Activated T-cell treated with anti-CD3 and anti-CD28 coated beads, Interleukin-2, amount 50 U/mL, for 1 hour (primary cell): ENCODE measurements around the gene SIDT2.
"Not testable (repeated sequence)": the region's sequence is repeated elsewhere in the genome, so short reads cannot be mapped to it uniquely, and the experiment has no call there.

Experiments used
- DNase-seq: peaks from one replicate; pipeline ENCODE4 v3.0.0-alpha.2; 2020

Gene SIDT2

DNA sequence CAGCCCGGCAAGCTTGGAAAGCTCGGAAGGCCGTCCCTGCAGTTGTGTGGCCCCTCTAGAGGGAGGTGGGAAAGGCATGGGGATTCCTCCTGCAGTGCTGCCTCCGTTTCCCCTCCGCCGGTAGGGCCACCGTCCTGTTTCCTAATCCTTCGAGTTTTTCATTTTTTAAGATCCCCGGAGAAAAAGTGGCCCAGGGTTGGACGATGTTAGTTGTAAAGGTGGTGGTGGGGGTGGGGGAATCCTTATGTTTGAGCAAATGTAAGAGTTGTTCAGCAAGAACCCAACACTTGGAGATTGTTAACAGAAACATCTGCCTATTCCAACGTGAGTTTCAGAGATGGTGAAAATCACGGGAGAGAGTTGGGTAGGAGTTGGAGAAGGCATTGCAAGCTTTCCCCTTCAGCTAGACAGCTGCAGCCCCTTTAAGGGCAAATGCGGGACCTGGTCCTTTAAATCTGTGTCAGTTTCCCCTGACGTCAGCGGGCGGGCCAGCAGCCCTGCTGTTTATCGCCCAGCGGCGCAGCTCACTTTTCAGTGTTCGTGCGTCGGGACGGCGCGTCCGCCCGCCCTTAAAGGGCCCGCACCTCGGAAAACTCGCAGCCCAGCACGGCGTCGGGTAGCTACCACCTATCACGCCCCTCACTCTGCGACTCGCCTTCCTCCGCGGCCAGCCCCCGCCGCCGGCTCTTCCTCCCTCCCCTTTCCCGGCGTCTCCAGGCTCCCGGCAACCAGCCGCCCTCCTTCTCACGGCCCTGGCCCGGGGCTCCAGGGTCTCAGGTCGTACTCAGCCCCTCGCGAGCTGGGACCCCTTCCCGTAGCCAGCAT lies at the start of gene SIDT2:
Gene SIDT2, plus strand, starts transcription at position 534 of the 825 bp plus-strand sequence. CDS start 521 bp downstream, outside the sequence.
- DNase-seq, result peak; percentile 87

DNA sequence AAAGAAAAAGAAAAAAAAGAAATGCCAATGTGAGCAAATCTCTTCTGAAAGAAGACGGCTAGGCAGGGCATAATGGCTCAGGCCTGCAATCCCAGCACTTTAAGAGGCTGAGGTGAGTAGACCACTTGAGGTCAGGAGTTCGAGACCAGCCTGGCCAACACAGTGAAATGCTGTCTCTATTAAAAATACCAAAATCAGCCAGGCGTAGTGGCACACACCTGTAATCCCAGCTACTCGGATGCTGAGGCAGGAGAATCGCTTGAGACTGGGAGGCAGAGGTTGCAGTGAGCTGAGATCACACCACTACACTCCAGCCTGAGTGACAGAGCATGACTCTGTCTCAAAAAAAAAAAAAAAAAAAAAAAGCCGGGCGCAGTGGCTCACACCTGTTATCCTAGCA lies 48.1 kb upstream of the SIDT2 start:
- DNase-seq, result not testable (repeated sequence)

DNA sequence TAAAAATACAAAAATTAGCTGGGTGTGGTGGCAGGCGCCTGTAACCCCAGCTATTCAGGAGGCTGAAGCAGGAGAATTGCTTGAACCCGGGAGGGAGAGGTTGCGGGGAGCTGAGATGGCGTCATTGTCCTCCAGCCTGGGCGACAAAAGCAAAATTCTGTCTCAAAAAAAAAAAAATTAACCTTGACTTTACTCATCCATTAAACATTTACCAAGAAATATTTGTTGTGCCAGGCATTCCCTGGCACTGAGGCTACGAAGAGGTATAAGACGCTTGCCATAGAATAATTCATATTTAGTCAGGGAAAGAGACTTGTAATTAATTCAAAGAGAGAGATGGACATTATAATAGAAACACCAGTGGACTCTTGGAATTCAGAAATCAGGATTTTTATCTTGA lies 47.7 kb upstream of the SIDT2 start:
- DNase-seq, result no peak

GRCh38 chr11:117134431-117134830 lies 44.1 kb upstream of the SIDT2 start:
- no peak for DNase-seq

GRCh38 chr11:117134979-117135378 lies 43.6 kb upstream of the SIDT2 start:
- DNase-seq, result not testable (repeated sequence)

GRCh38 chr11:117137223-117138086 lies 41.1 kb upstream of the SIDT2 start:
- not testable (repeated sequence) for DNase-seq

DNA sequence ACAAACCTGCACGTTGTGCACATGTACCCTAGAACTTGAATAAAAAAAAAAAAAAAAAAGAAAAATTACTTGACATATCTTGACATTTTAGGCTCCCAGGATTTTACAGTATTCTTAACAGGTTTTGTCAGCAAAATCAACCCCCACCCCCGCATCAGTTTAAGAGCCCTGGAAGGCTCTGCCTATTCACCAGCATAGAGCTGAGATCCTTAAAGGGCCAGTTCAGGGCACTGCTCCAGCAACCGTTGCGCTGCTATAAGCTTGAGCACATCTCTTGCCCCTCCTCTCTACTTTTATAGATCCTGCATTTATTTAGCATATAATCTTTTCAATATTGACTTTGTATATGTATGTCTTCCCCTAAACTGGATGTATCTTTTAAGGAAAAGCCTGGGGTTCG lies 35.2 kb upstream of the SIDT2 start:
- peak; percentile 22 for DNase-seq

- peak; percentile 93 for DNase-seq
Observed at GRCh38 chr11:117143871-117144476, 34.6 kb upstream of the SIDT2 start, which contains the start of gene PAFAH1B2. PAFAH1B2 (plus strand) TSS chr11:117144287; CDS start chr11:117152448, 8,161 bp downstream.

DNA sequence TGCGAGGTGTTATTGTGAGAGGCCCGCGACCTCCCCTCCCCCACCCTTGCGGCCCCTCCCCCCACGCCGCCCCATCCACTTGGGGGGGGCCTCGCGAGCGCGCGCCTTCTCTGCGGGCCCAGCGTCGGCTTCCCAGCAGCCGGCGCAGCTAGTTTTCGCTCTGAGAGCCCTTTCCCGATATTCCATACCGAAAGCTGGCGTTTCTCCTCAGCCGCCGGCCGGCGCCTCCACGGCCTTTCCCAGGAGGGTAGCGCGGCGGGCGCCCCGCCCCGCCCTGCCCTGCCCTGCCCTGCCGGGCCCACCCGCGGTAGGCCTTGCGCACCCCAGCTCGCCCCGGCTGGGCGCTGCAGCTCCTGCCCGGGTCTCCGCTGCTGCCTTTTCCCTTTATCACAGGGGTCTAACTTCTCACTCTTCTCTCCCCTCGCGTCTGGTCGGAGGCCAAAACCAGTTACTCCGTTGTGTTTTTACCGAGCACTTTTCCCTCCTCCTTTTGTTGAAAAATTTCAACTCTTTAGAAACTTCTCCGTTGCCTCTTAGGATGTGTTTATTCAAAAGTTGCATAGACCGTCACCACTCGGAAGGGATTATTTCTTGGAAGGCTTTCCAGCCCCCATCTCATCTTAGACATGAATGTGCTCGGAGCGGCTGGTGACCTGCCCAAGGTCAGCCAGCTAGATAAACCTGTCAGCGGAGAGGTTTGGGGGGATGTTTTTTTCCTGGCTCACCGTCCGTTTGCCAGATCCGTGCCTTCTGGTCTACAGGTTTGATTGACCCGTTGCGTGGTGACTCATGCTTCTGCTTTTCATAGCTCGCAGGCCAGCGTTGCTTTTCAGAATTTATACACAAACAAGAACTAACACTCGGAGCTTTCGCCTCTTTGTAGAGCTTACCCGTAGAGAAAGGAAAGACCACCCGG lies 33.8 kb upstream of the SIDT2 start:
- peak; percentile 31 for DNase-seq

DNA sequence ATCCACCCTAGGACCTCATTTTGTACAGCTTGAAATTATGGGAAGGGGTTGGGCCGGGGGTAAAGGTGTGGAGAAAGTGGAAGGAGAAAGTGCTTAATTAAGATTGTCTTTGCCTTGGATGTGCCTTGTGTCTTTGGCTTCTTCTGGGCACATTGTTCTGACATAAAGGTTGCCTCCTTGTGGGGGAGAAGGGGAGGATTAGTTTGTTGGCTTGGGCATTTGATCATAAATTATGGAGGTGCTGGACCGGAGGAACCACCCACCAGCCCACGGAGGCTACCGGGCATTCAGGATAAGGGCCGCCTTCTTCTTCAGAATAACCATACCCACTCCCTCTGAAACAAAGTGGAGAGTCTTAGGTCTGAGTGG lies 33.2 kb upstream of the SIDT2 start:
- DNase-seq, result no peak

- DNase-seq, result no peak
Observed at GRCh38 chr11:117146521-117146920, 32.0 kb upstream of the SIDT2 start.

DNA sequence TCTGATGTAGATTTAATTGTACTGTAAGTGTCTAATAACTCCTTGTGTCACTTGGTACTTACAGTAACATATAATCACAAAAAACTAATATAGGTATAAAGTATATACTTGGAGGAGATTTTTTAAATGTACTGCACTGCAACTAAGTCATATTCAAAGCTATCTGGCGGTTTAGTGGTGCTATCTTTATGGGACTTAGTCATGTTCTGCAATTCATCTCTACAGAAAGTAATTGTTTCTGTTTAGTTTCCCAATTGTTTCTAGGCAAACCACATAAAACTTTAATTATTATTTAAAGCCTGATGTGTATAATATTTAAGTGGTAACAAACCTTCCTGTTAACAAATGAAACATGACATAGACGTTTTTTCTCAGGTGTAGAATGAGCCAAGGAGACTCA lies 26.5 kb upstream of the SIDT2 start:
- DNase-seq, result no peak

DNA sequence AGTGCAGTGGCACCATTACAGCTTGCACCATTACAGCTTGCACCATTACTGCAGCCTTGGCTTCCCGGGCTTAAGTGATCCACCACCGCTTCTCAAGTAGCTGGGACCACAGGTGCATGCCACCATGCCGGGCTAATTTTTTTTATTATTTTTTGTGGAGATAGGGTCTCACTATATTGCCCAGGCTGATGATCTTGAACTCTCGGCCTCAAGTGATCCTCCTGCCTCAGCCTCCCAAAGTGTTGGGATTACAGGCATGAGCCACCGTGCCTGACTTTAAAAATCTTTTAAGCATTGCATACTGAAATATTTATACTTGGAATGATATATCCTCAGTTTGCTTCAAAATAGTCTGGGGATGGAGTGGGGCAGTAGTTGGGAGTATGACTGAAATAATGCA lies 24.1 kb upstream of the SIDT2 start:
- no peak for DNase-seq

- no peak for DNase-seq
Observed at GRCh38 chr11:117157507-117157906, 21.0 kb upstream of the SIDT2 start.

DNA sequence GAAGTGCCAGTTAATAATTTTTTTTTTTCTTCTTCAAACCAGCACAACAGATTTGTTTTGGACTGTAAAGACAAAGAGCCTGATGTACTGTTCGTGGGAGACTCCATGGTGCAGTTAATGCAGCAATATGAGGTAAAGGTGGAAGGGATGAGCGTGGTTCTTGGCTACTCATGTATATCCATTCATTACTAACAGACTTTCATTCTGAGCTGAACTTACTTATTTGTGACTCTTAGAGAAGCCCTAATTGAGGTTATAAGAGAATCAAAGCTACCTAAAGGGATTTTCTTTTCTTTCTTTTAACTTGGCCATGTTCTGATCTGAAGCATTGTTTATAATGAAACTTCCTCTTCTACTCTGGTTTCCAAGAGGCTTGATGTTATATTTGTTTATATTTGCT lies 18.7 kb upstream of the SIDT2 start:
- DNase-seq, result no peak

DNA sequence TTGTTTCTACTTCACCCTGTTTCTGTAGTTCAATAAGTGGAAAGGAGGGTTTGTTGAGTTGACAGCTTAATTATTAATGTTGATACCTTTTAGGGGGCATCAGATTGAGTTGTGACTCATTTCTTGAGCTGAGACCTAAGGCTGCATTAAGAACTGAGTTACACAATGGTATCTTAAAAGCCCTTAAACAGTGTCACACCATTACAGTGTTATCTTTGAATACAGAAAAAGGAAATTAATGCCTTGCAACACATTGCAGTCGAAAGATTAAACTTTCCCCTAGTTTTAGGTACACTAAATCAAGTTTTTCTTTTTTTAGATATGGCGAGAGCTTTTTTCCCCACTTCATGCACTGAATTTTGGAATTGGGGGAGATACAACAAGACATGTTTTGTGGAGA lies 17.7 kb upstream of the SIDT2 start:
- DNase-seq, result no peak

DNA sequence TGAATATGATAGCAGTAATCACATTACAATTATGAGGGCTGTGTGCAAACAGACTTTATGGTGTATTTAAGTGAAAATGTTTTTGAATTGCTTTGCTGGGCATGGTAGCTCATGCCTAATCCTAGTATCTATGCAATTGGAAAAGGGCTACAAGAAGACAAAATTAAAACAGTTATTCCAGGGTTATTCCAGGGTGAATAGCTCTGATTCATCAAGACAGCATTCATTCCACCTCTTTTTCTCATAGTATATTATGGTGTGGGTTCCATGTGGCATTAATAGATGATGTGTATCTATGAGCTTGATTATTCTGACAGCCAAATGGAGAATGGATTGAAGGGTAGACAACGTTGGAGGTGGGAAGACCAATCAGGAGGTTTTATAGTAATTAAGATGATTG lies 12.1 kb upstream of the SIDT2 start:
- no peak for DNase-seq

DNA sequence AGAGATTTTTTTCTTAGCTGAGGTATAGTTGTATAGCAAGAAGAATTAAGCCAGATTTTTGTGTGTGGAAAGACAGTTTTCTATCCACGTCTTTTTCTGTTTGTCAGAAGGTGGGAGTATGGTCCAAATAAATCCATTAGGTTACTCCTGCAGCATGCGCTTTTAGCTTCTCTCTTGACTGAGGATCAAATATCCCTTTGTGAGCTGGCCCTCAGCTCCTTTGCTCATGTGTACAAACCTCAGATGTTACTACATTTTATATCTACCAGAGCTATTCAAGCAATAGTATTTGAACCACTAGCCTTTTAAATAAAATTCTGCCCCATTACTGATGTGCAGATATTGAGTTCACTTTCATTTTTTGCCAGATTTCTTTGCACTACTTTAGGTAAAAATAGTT lies 8.8 kb upstream of the SIDT2 start:
- no peak for DNase-seq

- no peak for DNase-seq
Observed at GRCh38 chr11:117170210-117170609, 8.3 kb upstream of the SIDT2 start.

DNA sequence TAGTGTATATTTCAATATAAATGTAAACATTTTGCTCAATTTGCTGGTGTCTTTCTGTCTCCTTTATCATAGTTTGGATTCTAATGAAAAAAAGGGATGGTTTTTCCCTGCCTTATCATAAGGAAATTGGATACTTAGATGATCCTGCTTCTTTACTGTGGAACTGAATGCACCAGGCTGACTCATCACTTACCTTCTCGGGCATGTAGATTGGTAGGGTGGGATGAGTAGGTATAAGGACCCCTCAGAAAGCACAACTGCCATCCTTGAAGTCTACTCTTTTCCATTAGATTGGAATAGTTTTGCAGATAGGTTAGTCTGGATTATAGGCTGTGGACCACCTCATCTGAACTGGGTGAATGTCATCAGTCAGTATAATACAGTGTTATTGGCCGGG lies 7.5 kb upstream of the SIDT2 start:
- DNase-seq, result no peak

GRCh38 chr11:117171404-117172061 lies 7.0 kb upstream of the SIDT2 start:
- no peak for DNase-seq
